HCT116 (cell line): ENCODE data around the gene CTU1. TPM values are rescaled to one million over a fixed set of nuclear protein-coding genes. Genes with fewer than 3 reads are reported as not detected.

ENCODE experiments used
- ATAC-seq: fragments of 200-7000 bp; cut with Tn5 transposase; 2 replicates; pipeline ENCODE4 v1.9.1; 2020; ENCODE audit warnings: mild to moderate bottlenecking, moderate library complexity
- BruUV-seq: library from RNA; stranded (reverse); fragments of 400-500 nt; replicated peaks from 2 replicates; lab custom pipeline; 2021; lab: Mats Ljungman, UMichigan
- CTCF ChIA-PET: fragments of 300-600 bp; sonication (Branson Sonifier 250); formaldehyde crosslinking; loops from one replicate; lab custom pipeline; 2021; ENCODE audit warnings: antibody characterized with exemption; lab: Charles Lee
- POLR2A ChIA-PET: fragments of 300-600, 350-600 bp; sonication (Branson Sonifier 250); formaldehyde crosslinking; loops from one replicate; lab custom pipeline; 2021; ENCODE audit warnings: antibody characterized with exemption; lab: Charles Lee
- RAD21 ChIA-PET, 2 experiments: fragments of 300-600 bp; sonication (Branson Sonifier 250); formaldehyde crosslinking; loops; one replicate each; lab custom pipeline; 2023; ENCODE audit warnings: low total read pairs in 2 of 2; ENCODE audit not compliant: uncharacterized antibody in 2 of 2, unreplicated experiment in 2 of 2, low non-redundant PET in 1 of 2; lab: Charles Lee
- DNase-seq: peaks from one replicate; pipeline ENCODE4 v3.0.0-alpha.2; 2010; ENCODE audit warnings: low read depth, low spot score
- H2AFZ ChIP-seq: fragments of 200-600 bp; shearing (Covaris generic), sonication (generic); 2 replicates; pipeline ENCODE4 v1.6.1; 2017; ENCODE audit warnings: low read depth, mixed run types, mixed read lengths, antibody characterized with exemption, low read length; ENCODE audit not compliant: poor library complexity, severe bottlenecking
- H3K27ac ChIP-seq: 2 replicates; pipeline ENCODE4 v1.5.1; 2012; ENCODE audit warnings: low read depth, low read length
- H3K27me3 ChIP-seq: fragments of 200-600 bp; sonication (generic); 2 replicates; pipeline ENCODE4 v1.6.1; 2016; ENCODE audit warnings: mixed run types, low read length, mixed read lengths; ENCODE audit not compliant: insufficient read depth
- H3K36me3 ChIP-seq, 2 experiments: fragments of 200-500 bp in 1 of 2; fragments of 200-600 bp in 1 of 2; sonication (Bioruptor generic) in 1 of 2; sonication (generic) in 1 of 2; 2 replicates each; pipeline versions ENCODE4 v1.5.1 to v1.6.1; 2014 to 2016; ENCODE audit warnings: low read length in 2 of 2, inconsistent platforms in 1 of 2, mixed read lengths in 1 of 2, mixed run types in 1 of 2; ENCODE audit not compliant: insufficient read depth in 2 of 2, control insufficient read depth in 1 of 2
- H3K4me1 ChIP-seq, 2 experiments: fragments of 200-600 bp in 1 of 2; sonication (generic) in 1 of 2; 2 replicates each; pipeline versions ENCODE4 v1.5.1 to v1.6.1; 2012 to 2017; ENCODE audit warnings: low read length in 2 of 2, inconsistent platforms in 1 of 2, mild to moderate bottlenecking in 1 of 2, mixed read lengths in 1 of 2, mixed run types in 1 of 2, moderate library complexity in 1 of 2; ENCODE audit not compliant: insufficient read depth in 2 of 2, control insufficient read depth in 1 of 2
- H3K4me2 ChIP-seq: fragments of 200-600 bp; sonication (generic); 2 replicates; pipeline ENCODE4 v1.6.1; 2017; ENCODE audit warnings: mixed run types, low read length, mixed read lengths
- H3K4me3 ChIP-seq, 2 experiments: fragments of 200-600 bp in 1 of 2; sonication (generic) in 1 of 2; replicated peaks in 1 of 2; 2 replicates each; pipeline ENCODE4 v1.5.1; 2011 to 2016; ENCODE audit warnings: low read length in 2 of 2, control low read depth in 1 of 2, low read depth in 1 of 2, mild to moderate bottlenecking in 1 of 2, mixed read lengths in 1 of 2, mixed run types in 1 of 2
- H3K79me2 ChIP-seq: fragments of 200-600 bp; sonication (generic); 2 replicates; pipeline ENCODE4 v1.6.1; 2017; ENCODE audit warnings: mild to moderate bottlenecking, mixed run types, low read length, moderate library complexity, mixed read lengths; ENCODE audit not compliant: insufficient read depth
- H3K9ac ChIP-seq: fragments of 200-600 bp; sonication (generic); 2 replicates; pipeline ENCODE4 v1.6.1; 2016; ENCODE audit warnings: low read length, mixed read lengths
- H3K9me2 ChIP-seq: fragments of 200-600 bp; sonication (generic), shearing (Covaris generic); 2 replicates; pipeline ENCODE4 v1.6.1; 2017; ENCODE audit warnings: mixed run types, mild to moderate bottlenecking, moderate library complexity; ENCODE audit not compliant: insufficient read depth
- H3K9me3 ChIP-seq, 2 experiments: fragments of 200-500 bp in 1 of 2; fragments of 200-600 bp in 1 of 2; sonication (Bioruptor generic) in 1 of 2; sonication (generic) in 1 of 2; 2 replicates each; pipeline ENCODE4 v1.6.1; 2014 to 2017; ENCODE audit warnings: low read length in 2 of 2, mixed read lengths in 2 of 2, inconsistent platforms in 1 of 2, low read depth in 1 of 2, mild to moderate bottlenecking in 1 of 2, mixed run types in 1 of 2, moderate library complexity in 1 of 2; ENCODE audit not compliant: control insufficient read depth in 1 of 2, insufficient read depth in 1 of 2
- H4K20me1 ChIP-seq: fragments of 200-600 bp; sonication (generic), shearing (Covaris generic); 2 replicates; pipeline ENCODE4 v1.6.1; 2017; ENCODE audit warnings: mixed run types, mild to moderate bottlenecking, moderate library complexity; ENCODE audit not compliant: insufficient read depth
- CBX3 ChIP-seq: IDR thresholded peaks from 2 replicates; pipeline ENCODE4 v1.6.1; 2012; ENCODE audit warnings: low read depth
- CEBPB ChIP-seq: IDR thresholded peaks from 2 replicates; pipeline ENCODE4 v1.6.1; 2012; ENCODE audit warnings: low read depth
- EGR1 ChIP-seq: IDR thresholded peaks from 2 replicates; pipeline ENCODE4 v1.6.1; 2012; ENCODE audit warnings: low read depth
- EZH2phosphoT487 ChIP-seq: fragments of 200-600 bp; IDR thresholded peaks from 2 replicates; pipeline ENCODE4 v1.6.1; 2018; ENCODE audit warnings: antibody characterized with exemption, borderline replicate concordance
- POLR2A ChIP-seq: IDR thresholded peaks from 2 replicates; pipeline ENCODE4 v1.7.0; 2011; ENCODE audit warnings: borderline replicate concordance; ENCODE audit not compliant: insufficient read depth, insufficient read length; ENCODE audit errors: extremely low read depth
- POLR2AphosphoS5 ChIP-seq: IDR thresholded peaks from 2 replicates; pipeline ENCODE4 v1.6.1; 2011; ENCODE audit warnings: mild to moderate bottlenecking, low read depth, low read length, moderate library complexity
- REST ChIP-seq: IDR thresholded peaks from 2 replicates; pipeline ENCODE4 v1.6.1; 2012; ENCODE audit warnings: low read depth
- SP1 ChIP-seq: IDR thresholded peaks from 2 replicates; pipeline ENCODE4 v1.6.1; 2012; ENCODE audit warnings: low read depth
- YY1 ChIP-seq: IDR thresholded peaks from 2 replicates; pipeline ENCODE4 v1.6.1; 2011; ENCODE audit warnings: low read length, low read depth, moderate library complexity, mild to moderate bottlenecking; ENCODE audit not compliant: insufficient replicate concordance; ENCODE audit errors: extremely low read depth
- intact Hi-C: fragments of 100-400 bp; cut with micrococcal nuclease; formaldehyde crosslinking; loops from 2 replicates; pipeline ENCODE4 v1.10.0; 2022
- total RNA-seq: library from RNA; stranded (reverse); gene quantifications from one replicate; pipeline ENCODE4 v1.2.1, GENCODE V29; 2021; ENCODE audit not compliant: unreplicated experiment

The CTU1 gene
- total RNA-seq, 1 experiment from 2014 or later: 14.0 TPM

DNA sequence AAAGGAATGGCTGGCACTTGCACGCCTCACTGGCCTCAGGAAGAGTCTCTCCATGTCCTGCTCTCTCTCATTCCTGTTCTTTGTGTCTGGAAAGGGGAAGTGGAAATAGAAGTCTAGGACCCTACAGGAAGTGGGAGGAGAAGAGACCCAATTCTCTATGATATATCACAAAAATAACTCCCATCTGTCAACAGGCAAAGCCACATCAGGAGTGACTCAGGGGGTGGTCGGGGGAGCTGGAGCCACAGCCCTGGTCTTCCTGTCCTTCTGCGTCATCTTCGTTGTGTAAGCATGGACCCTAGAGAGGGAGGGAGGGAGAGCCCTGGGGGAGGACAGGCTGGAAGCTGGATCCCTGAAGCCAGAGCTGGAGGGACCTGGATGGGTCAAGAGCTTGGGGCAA, 19.5 kb upstream of the CTU1 start:
- Histone ChIP-seq H3K79me2 (no peaks in the 10 kb centered on the region), H3K4me2 (no peak overlapping the region), H3K4me1 (peaks cover 2 to 7% of the 10 kb centered on the region in 2 experiments; a peak in 1 of 4 replicates), H3K27me3 (0 out of 2 replicates have a peak, but pooled peaks cover 4% of the 10 kb centered on the region), H3K27ac (no peak overlapping the region), H3K9ac (no peak overlapping the region), H3K36me3 (no peaks in the 10 kb centered on the region), H4K20me1 (no peaks in the 10 kb centered on the region), H3K4me3 (no peak overlapping the region), H3K9me3 (no peaks in the 10 kb centered on the region), H2AFZ (no peak overlapping the region), H3K9me2 (no peaks in the 10 kb centered on the region)
- ChIA-PET POLR2A (no interaction called here), RAD21 (no interaction called here), CTCF (no interaction called here)
- TF ChIP-seq EGR1 (no peak), POLR2A (no peak), REST (no peak), CBX3 (no peak), SP1 (no peak), YY1 (no peak)
- no peak for DNase-seq
- no TSS peak for BruUV-seq
- intact Hi-C loops: no loop called here
- no peak for ATAC-seq

GRCh38 chr19:51127032-51127431, 18.8 kb upstream of the CTU1 start:
- Histone ChIP-seq H3K79me2 (no peaks in the 10 kb centered on the region), H3K9ac (no peak overlapping the region), H4K20me1 (no peaks in the 10 kb centered on the region), H3K27me3 (0 out of 2 replicates have a peak, but pooled peaks cover 4% of the 10 kb centered on the region), H2AFZ (no peak overlapping the region), H3K4me3 (no peak overlapping the region), H3K27ac (no peak overlapping the region), H3K9me3 (no peaks in the 10 kb centered on the region), H3K9me2 (no peaks in the 10 kb centered on the region), H3K4me1 (peaks cover under 1 to 2% of the 10 kb centered on the region in 2 experiments; a peak in 1 of 4 replicates), H3K36me3 (no peaks in the 10 kb centered on the region), H3K4me2 (no peak overlapping the region)
- ChIA-PET CTCF (no interaction called here), POLR2A (no interaction called here), RAD21 (no interaction called here)
- TF ChIP-seq EGR1: no peak
- no peak for TF ChIP-seq POLR2AphosphoS5
- TF ChIP-seq EZH2phosphoT487: no peak
- no peak for TF ChIP-seq CEBPB
- TF ChIP-seq REST: no peak
- BruUV-seq: no TSS peak
- intact Hi-C loops: no loop called here
- ATAC-seq: no peak
- no peak for DNase-seq
